ENCODE data around the gene AGFG1.

AGFG1 gene

DNA sequence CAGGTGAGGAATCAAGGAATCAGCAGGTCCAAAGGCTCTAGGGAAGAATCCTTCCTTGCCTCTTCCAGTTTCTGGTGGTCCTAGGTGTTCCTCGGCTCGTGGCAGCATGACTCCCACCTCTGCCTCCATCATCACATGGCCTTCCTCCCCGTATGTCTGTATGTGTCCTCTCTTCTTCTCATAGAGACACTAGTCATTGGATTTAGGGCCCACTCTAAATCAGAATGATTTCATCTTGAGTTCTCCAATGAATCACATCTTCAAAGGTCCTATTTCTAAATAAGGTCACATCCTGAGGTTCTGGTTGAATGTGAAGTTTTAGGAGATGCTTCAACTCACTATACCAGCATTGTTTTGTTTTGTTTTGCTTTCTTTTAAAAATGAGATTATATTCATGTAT lies 11.1 kb upstream of the AGFG1 start:
- H3K9ac ChIP-seq: no peak overlapping the region
- H3K4me2 ChIP-seq: peak overlapping the region; percentile 57
- no peak overlapping the region for H3K27ac ChIP-seq
- no peaks in the 10 kb centered on the region for H3K27me3 ChIP-seq
- no peak for TF ChIP-seq Cebpa-rat (IDR thresholded peaks at IDR 0.05)
- H3K36me3 ChIP-seq: no peaks in the 10 kb centered on the region
- H4K20me1 ChIP-seq: no peaks in the 10 kb centered on the region
- H3K4me1 ChIP-seq: peaks cover 37% of the 10 kb centered on the region
- H3K4me3 ChIP-seq: no peak overlapping the region
- no peaks in the 10 kb centered on the region for H3K9me3 ChIP-seq

DNA sequence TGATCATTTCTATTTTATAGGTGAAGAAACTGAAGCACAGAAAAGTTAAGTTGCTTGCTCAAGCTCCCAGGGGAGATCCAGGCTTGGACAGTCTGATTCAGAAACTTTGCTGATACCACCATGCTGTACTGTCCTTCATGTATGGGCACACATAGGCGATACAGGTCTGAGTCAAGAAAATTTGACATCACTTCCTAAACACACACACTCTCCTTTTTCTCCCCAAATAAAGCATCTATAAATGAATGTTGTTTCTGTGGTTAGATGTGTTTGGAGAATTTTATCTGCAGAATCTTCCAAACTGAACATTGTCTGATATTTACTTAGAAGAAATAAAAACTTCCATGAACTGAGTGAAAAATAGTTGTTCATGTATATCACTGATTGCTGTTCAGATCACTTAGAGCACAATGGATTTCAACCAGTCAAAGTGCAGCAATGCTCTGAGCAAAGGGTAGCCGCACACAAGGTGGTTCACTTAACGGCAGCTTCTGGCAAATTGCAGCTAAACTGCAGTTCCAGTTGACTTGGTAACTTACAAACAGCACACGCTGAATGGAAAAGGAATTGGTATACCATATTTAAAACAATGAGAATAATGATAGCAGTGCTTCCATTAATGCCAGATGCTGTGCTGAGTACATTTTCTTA lies 10.0 kb upstream of the AGFG1 start:
- TF ChIP-seq Cebpa-rat (IDR thresholded peaks at IDR 0.05): no peak
- H3K9ac ChIP-seq: no peak overlapping the region
- H3K4me2 ChIP-seq: no peak overlapping the region
- peaks cover 37% of the 10 kb centered on the region for H3K4me1 ChIP-seq
- H3K9me3 ChIP-seq: no peaks in the 10 kb centered on the region
- H3K36me3 ChIP-seq: no peaks in the 10 kb centered on the region
- no peak overlapping the region for H3K27ac ChIP-seq
- no peaks in the 10 kb centered on the region for H4K20me1 ChIP-seq
- H3K27me3 ChIP-seq: no peaks in the 10 kb centered on the region
- H3K4me3 ChIP-seq: no peak overlapping the region

DNA sequence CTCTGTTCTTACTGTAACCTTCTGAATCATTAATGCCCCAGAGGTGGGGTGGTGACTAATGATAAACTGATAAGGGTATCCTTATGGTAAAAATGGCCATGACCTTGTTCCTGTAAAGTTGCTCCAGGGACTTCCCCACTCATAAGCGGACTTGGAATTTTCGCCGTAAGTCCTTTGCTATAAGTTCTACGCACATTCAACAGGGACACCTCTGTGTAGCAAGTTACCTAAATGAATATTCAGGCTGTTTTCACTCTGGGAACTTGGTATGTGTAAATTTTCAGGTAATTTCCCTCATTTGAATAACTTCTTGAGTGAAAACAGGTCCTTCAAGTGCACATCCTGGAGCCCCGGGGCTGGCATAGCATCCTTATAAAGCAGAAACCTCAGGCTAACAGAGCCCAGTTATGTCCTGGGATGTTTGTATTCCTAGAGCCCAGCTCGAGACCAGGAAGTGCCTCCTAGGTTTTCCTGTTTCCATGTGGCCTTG lies 9.4 kb upstream of the AGFG1 start:
- TF ChIP-seq Cebpa-rat (IDR thresholded peaks at IDR 0.05): no peak
- Histone ChIP-seq H4K20me1 (no peaks in the 10 kb centered on the region), H3K4me1 (peaks cover 37% of the 10 kb centered on the region), H3K27me3 (no peaks in the 10 kb centered on the region), H3K36me3 (no peaks in the 10 kb centered on the region), H3K9ac (no peak overlapping the region), H3K27ac (no peak overlapping the region), H3K4me2 (no peak overlapping the region), H3K4me3 (no peak overlapping the region), H3K9me3 (no peaks in the 10 kb centered on the region)

DNA sequence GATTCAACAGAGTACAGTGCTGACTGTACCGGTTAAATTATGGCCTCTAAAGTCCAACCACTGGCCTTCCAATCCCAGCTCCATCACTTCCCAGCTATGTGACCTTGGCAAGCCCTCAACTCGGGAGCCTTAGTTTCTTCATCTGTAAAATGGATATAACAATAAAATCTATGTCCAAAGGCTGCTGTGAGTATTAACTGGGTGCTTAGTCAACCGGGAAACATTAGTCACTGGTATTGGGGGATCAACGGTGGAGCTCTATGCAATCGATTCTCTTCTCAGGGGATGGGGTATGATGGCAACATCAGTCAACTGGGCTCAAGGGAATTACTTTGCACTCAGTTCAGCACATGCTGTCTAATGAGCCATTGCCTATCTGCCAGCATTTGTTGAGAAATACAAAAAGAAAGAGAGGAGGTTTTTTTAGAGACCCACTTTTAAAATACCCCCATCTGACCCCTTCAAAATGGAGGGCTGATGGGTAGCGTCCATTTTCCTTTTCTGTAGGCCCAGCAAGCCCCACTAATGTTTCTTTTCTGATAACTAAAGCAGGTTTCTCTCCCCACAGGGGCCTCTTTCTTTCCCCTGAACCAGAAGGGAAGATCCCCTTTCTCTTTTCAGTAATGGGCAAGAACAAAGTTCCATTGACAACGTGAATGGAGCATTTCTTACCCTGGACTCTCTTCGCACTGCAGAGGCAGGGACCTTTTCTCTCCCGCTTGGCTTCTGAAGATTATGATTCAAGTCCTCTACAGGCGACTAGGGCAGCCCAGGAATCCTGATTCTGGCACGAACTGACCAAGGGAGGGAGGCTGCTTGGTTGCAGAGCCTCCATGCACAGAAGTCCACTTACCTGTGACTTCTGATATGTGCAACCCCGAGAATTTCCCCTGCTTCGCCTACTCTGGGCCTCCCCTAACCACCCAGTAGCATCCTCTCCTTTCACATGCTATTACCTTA lies 8.7 kb upstream of the AGFG1 start:
- no peak overlapping the region for H3K27ac ChIP-seq
- peaks cover 37% of the 10 kb centered on the region for H3K4me1 ChIP-seq
- H3K4me2 ChIP-seq: no peak overlapping the region
- no peak overlapping the region for H3K4me3 ChIP-seq
- no peaks in the 10 kb centered on the region for H3K36me3 ChIP-seq
- no peaks in the 10 kb centered on the region for H4K20me1 ChIP-seq
- H3K27me3 ChIP-seq: no peaks in the 10 kb centered on the region
- no peaks in the 10 kb centered on the region for H3K9me3 ChIP-seq
- no peak overlapping the region for H3K9ac ChIP-seq
- TF ChIP-seq Cebpa-rat (IDR thresholded peaks at IDR 0.05): no peak

DNA sequence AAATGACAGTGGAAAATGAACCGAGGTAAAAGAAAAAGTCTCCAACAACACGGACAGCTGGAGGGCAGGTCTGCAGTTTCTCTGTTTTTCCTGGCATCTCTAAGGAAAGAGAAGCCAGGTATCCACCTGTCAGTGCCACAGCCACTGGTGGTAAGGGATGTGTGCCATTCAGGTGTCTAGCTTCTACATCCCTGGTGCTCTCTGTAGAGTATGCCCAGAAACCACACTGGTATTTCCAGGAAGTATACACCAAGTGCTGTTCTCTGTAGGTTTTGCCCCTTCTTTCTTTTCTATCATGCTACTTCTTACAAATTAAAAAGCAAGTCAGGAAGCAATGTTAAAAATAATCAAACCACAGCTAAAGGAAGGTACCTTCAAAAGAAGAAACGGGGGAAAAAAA lies 7.6 kb upstream of the AGFG1 start:
- H3K27me3 ChIP-seq: no peaks in the 10 kb centered on the region
- H3K27ac ChIP-seq: no peak overlapping the region
- H3K4me2 ChIP-seq: peak overlapping the region; percentile 45
- H3K9ac ChIP-seq: no peak overlapping the region
- no peaks in the 10 kb centered on the region for H4K20me1 ChIP-seq
- no peak overlapping the region for H3K4me3 ChIP-seq
- no peak for TF ChIP-seq Cebpa-rat (IDR thresholded peaks at IDR 0.05)
- H3K9me3 ChIP-seq: no peaks in the 10 kb centered on the region
- H3K36me3 ChIP-seq: no peaks in the 10 kb centered on the region
- peaks cover 30% of the 10 kb centered on the region for H3K4me1 ChIP-seq

DNA sequence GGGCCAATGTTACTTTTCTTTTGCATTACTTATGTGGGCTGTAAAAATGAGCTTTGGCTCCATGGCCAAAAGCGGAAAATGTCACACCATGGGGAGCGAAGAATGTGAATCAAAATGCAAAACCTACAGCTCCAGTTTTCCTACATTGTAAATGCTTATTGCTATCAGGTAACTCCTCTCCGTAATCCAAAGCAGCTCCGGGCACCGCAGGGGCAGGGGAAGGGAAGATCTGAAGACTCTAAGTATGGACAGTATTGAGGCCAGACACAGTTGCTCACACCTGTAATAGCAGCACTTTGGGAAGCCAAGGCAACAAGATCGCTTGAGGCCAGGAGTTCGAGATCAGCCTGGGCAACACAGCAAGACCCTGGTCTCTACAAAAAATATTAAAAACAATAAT lies 7.1 kb upstream of the AGFG1 start:
- no peaks in the 10 kb centered on the region for H3K36me3 ChIP-seq
- no peaks in the 10 kb centered on the region for H3K9me3 ChIP-seq
- H3K4me1 ChIP-seq: peaks cover 25% of the 10 kb centered on the region
- H3K27ac ChIP-seq: no peak overlapping the region
- H3K4me2 ChIP-seq: peak overlapping the region; percentile 45
- no peak for TF ChIP-seq Cebpa-rat (IDR thresholded peaks at IDR 0.05)
- no peaks in the 10 kb centered on the region for H4K20me1 ChIP-seq
- H3K4me3 ChIP-seq: no peak overlapping the region
- no peaks in the 10 kb centered on the region for H3K27me3 ChIP-seq
- no peak overlapping the region for H3K9ac ChIP-seq

DNA sequence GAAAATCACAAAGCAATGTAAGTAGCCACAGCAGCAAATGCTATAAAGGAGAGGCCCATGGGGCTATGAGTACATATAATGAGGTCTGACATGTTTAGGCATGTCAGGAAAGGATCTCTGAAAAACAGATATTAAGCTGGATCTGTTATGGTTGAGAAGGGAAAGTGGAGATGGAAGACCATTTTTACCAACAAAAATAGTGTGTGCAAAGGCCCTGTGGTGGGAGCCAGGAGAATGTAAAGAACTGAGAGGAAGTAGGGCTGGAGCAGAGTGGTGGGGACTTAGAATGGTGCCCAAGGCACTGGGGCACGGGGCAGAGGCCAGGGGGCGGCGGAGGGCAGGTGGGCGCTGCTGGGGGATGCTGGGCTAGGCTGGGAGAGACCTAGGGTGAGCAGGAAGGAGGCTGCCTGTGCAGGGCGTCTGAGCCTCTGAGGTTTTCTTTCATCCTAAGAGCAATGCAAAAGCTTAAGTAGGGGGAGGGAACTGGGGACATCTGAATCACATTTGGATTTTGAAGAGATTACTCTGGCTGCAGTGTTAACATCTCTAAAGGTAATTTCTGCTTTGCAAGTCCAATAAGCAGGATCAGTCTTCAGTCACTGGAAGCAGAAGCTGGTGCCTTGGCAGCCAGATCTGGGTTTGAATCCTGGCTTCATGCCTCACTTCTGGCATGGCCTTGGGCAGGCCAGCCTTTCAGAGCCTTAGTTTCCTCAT lies 4.9 kb upstream of the AGFG1 start:
- Histone ChIP-seq H3K9ac (no peak overlapping the region), H3K27me3 (no peaks in the 10 kb centered on the region), H3K4me2 (no peak overlapping the region), H3K27ac (no peak overlapping the region), H3K36me3 (no peaks in the 10 kb centered on the region), H4K20me1 (no peaks in the 10 kb centered on the region; the same call in 1 of the 2 replicates), H3K4me3 (no peak overlapping the region), H3K9me3 (no peaks in the 10 kb centered on the region), H3K4me1 (peaks cover 12% of the 10 kb centered on the region)
- TF ChIP-seq Cebpa-rat (IDR thresholded peaks at IDR 0.05): no peak

DNA sequence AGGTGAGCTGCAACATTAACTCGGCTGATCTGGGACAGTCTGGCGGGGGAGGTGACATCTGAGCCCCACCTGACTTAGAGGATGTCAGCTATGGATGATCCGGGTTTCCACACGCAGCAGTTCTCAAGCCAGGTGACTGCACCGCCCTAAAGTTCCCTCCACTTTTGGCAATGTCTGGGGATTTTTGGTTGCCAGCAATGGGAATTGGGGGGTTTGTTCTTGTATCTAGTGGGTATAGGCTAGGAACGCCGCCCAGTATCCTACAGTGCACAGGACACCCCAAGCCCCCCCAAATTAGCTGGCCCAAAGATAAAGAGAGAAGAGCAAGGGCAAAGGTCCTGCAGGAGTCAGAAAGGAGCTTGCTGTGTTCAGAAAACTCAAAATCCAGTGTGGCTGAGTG lies 544 bp upstream of the AGFG1 start:
- Histone ChIP-seq H3K4me3 (peak overlapping the region; percentile 82; the same call in 1 of the 2 replicates), H3K4me2 (no peak overlapping the region), H3K9ac (no peak overlapping the region)

DNA sequence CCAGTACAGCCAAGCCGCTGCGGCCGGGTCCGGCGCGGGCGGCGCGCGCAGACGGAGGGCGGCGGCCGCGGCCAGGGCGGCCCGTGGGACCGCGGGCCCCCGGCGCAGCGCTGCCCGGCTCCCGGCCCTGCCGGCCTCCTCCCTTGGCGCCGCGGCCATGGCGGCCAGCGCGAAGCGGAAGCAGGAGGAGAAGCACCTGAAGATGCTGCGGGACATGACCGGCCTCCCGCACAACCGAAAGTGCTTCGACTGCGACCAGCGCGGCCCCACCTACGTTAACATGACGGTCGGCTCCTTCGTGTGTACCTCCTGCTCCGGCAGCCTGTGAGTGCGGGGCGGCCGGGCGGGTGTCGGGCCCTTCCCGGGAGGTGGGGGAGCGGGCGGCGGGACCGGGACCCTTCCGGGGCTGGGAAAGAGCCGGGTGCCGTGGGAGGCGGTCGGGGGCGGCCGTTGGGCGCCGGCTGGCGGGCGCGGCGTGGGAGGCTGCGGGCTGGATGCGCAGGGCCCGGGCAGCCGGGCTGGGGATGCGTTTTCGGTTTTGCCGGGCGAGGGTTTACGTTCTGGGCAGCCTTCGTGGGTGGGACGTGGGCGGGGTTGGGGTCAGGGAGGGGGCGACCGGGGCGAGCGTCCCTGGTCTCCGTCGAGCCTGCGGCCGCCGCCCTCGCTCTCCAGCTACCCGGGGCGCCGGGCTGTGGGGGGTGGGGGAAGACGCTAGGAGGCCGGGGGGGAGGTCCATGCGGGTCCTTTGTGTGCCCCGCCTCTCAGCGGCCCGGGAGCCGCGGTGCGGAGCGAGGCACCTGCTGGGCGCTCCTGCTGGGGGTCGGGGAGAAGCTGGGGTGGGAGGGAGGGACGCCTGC lies 537 bp downstream of the AGFG1 start:
- H3K27me3 ChIP-seq: no peaks in the 10 kb centered on the region
- peak overlapping the region; percentile 82 for H3K9ac ChIP-seq
- H3K27ac ChIP-seq: peak overlapping the region; percentile 83
- no peak for TF ChIP-seq Cebpa-rat (IDR thresholded peaks at IDR 0.05)
- peak overlapping the region; percentile 84 for H3K4me2 ChIP-seq
- peaks cover 16% of the 10 kb centered on the region for H3K4me1 ChIP-seq
- no peaks in the 10 kb centered on the region for H3K9me3 ChIP-seq
- H3K4me3 ChIP-seq: peak overlapping the region; percentile 82
- H4K20me1 ChIP-seq: peaks cover 47% of the 10 kb centered on the region
- no peaks in the 10 kb centered on the region for H3K36me3 ChIP-seq

More for the DNA sequence above, 544 bp upstream of the AGFG1 start:
- Histone ChIP-seq H3K9me3 (no peaks in the 10 kb centered on the region), H4K20me1 (peaks cover 36% of the 10 kb centered on the region), H3K36me3 (no peaks in the 10 kb centered on the region), H3K4me1 (peaks cover 16% of the 10 kb centered on the region), H3K27me3 (no peaks in the 10 kb centered on the region), H3K27ac (no peak overlapping the region)
- no peak for TF ChIP-seq Cebpa-rat (IDR thresholded peaks at IDR 0.05)

Measured in BLaER1 (cell line).